HepG2 (cell line): ENCODE measurements around the gene PTCD1. TPM values are rescaled to one million over a fixed set of nuclear protein-coding genes. Genes with fewer than 3 reads are reported as not detected.
"Not testable (repeated sequence)": the region's sequence is repeated elsewhere in the genome, so short reads cannot be mapped to it uniquely, and the experiment has no call there.

ENCODE experiments used
- ATAC-seq: fragments of 200-7000 bp; cut with Tn5 transposase; 3 replicates; pipeline ENCODE4 v1.9.1; 2020; ENCODE audit warnings: mild to moderate bottlenecking, moderate library complexity
- BruUV-seq: library from RNA; stranded (reverse); fragments of 400-500 nt; replicated peaks from 2 replicates; lab custom pipeline; 2021; lab: Mats Ljungman, UMichigan
- CTCF ChIA-PET: fragments of 300-600 bp; formaldehyde crosslinking; extraction: SDS; loops from one replicate; lab custom pipeline; 2021; ENCODE audit warnings: low total read pairs, inconsistent platforms, low intra/inter-chr PET ratio; lab: Yijun Ruan, JAX
- POLR2A ChIA-PET: fragments of 350-600 bp; sonication (Branson Sonifier 250); formaldehyde crosslinking; loops from one replicate; lab custom pipeline; 2020; ENCODE audit warnings: antibody characterized with exemption, inconsistent platforms; lab: Yijun Ruan, JAX
- DNase-seq: peaks from one replicate; pipeline ENCODE4 v3.0.0-alpha.2; 2015; ENCODE audit warnings: low spot score
- FAIRE-seq: peaks from 3 replicates; lab custom pipeline; 2011; peaks lifted over from hg19 to GRCh38; lab: Jason Lieb, UNC
- H2AFZ ChIP-seq: one replicate; pipeline ENCODE4 v1.6.1; 2011; ENCODE audit warnings: low read length, inconsistent platforms
- H3K27ac ChIP-seq: fragments of 300-600 bp; 3 replicates; pipeline ENCODE4 v1.8.0; 2011; ENCODE audit warnings: mixed run types, mild to moderate bottlenecking, mixed read lengths, low read length, inconsistent platforms; ENCODE audit not compliant: insufficient read depth; ENCODE audit errors: extremely low read length
- H3K27me3 ChIP-seq, 2 experiments: fragments of 200-600 bp in 1 of 2; 2 replicates in 1 of 2; 3 replicates in 1 of 2; pipeline versions ENCODE4 v1.6.0 to v1.8.0; 2011; ENCODE audit warnings: low read length in 2 of 2, mild to moderate bottlenecking in 2 of 2, moderate library complexity in 2 of 2, inconsistent platforms in 1 of 2; ENCODE audit not compliant: insufficient read depth in 2 of 2, control insufficient read depth in 1 of 2
- H3K36me3 ChIP-seq, 2 experiments: fragments of 200-600 bp in 1 of 2; replicated peaks in 1 of 2; 2 replicates in 1 of 2; 3 replicates in 1 of 2; pipeline versions ENCODE4 v1.5.1 to v1.8.0; 2011; ENCODE audit warnings: low read length in 2 of 2, inconsistent platforms in 1 of 2; ENCODE audit not compliant: insufficient read depth in 2 of 2, control insufficient read depth in 1 of 2
- H3K4me1 ChIP-seq: 2 replicates; pipeline ENCODE4 v1.5.1; 2012; ENCODE audit warnings: low read length, inconsistent platforms; ENCODE audit not compliant: insufficient read depth
- H3K4me2 ChIP-seq: 2 replicates; pipeline ENCODE4 v1.6.0; 2011; ENCODE audit warnings: low read depth, low read length, inconsistent platforms
- H3K4me3 ChIP-seq, 3 experiments: fragments of 200-600 bp in 1 of 3; sonication (generic), shearing (Covaris generic) in 1 of 3; replicated peaks in 1 of 3; 2 replicates each; pipeline ENCODE4 v1.5.1; 2011 to 2016; ENCODE audit warnings: low read length in 3 of 3, inconsistent platforms in 2 of 3, low read depth in 2 of 3, mild to moderate bottlenecking in 2 of 3, control low read depth in 1 of 3, mixed read lengths in 1 of 3; ENCODE audit not compliant: insufficient read depth in 1 of 3
- H3K79me2 ChIP-seq: one replicate; pipeline ENCODE4 v1.6.1; 2011; ENCODE audit warnings: low read length, inconsistent platforms; ENCODE audit not compliant: insufficient read depth
- H3K9ac ChIP-seq: 2 replicates; pipeline ENCODE4 v1.6.0; 2011; ENCODE audit warnings: mild to moderate bottlenecking, low read depth, low read length, inconsistent platforms; ENCODE audit not compliant: insufficient read depth
- H3K9me3 ChIP-seq: 2 replicates; pipeline ENCODE4 v1.5.1; 2012; ENCODE audit warnings: mild to moderate bottlenecking, low read length
- H4K20me1 ChIP-seq: 2 replicates; pipeline ENCODE4 v1.6.0; 2011; ENCODE audit warnings: inconsistent platforms, mild to moderate bottlenecking, low read length, moderate library complexity; ENCODE audit not compliant: insufficient read depth
- HNF4A ChIP-seq: sonication (generic); formaldehyde crosslinking; IDR thresholded peaks from 2 replicates; pipeline ENCODE4 v1.4.0; 2020; ENCODE audit warnings: missing genetic modification reagents
- HOXA3 ChIP-seq: sonication (generic); formaldehyde crosslinking; IDR thresholded peaks from 2 replicates; pipeline ENCODE4 v1.5.0; 2020; ENCODE audit warnings: missing genetic modification reagents
- KDM2A ChIP-seq: sonication (generic); formaldehyde crosslinking; IDR thresholded peaks from 2 replicates; pipeline ENCODE4 v1.4.0; 2020; ENCODE audit warnings: low read depth, missing genetic modification reagents, borderline replicate concordance
- RAD21 ChIP-seq: fragments of 450-650 bp; formaldehyde crosslinking; IDR thresholded peaks from 2 replicates; pipeline ENCODE4 v1.5.0; 2020; ENCODE audit warnings: mild to moderate bottlenecking
- SALL1 ChIP-seq: sonication (generic); formaldehyde crosslinking; IDR thresholded peaks from 2 replicates; pipeline ENCODE4 v1.8.0; 2022; ENCODE audit warnings: mild to moderate bottlenecking, missing genetic modification reagents
- ZBTB38 ChIP-seq: sonication (generic); formaldehyde crosslinking; IDR thresholded peaks from 2 replicates; pipeline ENCODE4 v1.5.1; 2020; ENCODE audit warnings: mild to moderate bottlenecking, missing genetic modification reagents
- ZMYM4 ChIP-seq: sonication (generic); formaldehyde crosslinking; IDR thresholded peaks from 2 replicates; pipeline ENCODE4 v1.8.1; 2023; ENCODE audit warnings: mild to moderate bottlenecking, missing genetic modification reagents
- ZNF264 ChIP-seq: sonication (generic); formaldehyde crosslinking; IDR thresholded peaks from 2 replicates; pipeline ENCODE4 v1.4.0; 2020; ENCODE audit warnings: missing genetic modification reagents
- ZNF335 ChIP-seq: sonication (generic); formaldehyde crosslinking; IDR thresholded peaks from 2 replicates; pipeline ENCODE4 v1.4.0; 2020; ENCODE audit warnings: missing genetic modification reagents
- WGBS: methylation state at CpG from one replicate; pipeline ENCODE4 v1.1.6; 2017; ENCODE audit warnings: low lambda C conversion rate; 5-methylcytosine and 5-hydroxymethylcytosine counted together
- in situ Hi-C: cut with HindIII; loops from 2 replicates; pipeline ENCODE4 v1.10.0; 2017; ENCODE audit warnings: low pct_unique_long_range_greater_than_20kb; ENCODE audit not compliant: extremely low pct_ligation_motif_present
- intact Hi-C: fragments of 100-400 bp; cut with micrococcal nuclease; formaldehyde crosslinking; loops from one replicate; pipeline ENCODE4 v1.10.0; 2022; ENCODE audit not compliant: unreplicated experiment
- polyA plus RNA-seq, 8 experiments: library from polyadenylated mRNA; depleted of rRNA in 3 of 8; stranded (reverse) in 7 of 8; unstranded in 1 of 8; fragments of >200 nt; fragmentation: Illumina TruSeq in 4 of 8; extraction: Trizol in 4 of 8; gene quantifications; 2 replicates each; pipeline versions ENCODE4 v1.2.1 to v1.2.3, GENCODE V29; 2011 to 2016; ENCODE audit warnings: low read depth in 4 of 8, missing spikeins in 1 of 8, mixed read lengths in 1 of 8; ENCODE audit not compliant: insufficient read depth in 1 of 8
- total RNA-seq, 5 experiments: library from RNA; depleted of rRNA; stranded (reverse); fragments of >200 nt; fragmentation: Illumina TruSeq; extraction: Trizol; gene quantifications; 2 replicates each; pipeline ENCODE4 v1.2.3, GENCODE V29; 2016; ENCODE audit warnings: low read depth in 1 of 5
- TF ChIP-seq, protein P1 (sequence below), 2 experiments: sonication (generic) in 1 of 2; formaldehyde crosslinking in 1 of 2; IDR thresholded peaks; 2 replicates each; pipeline versions ENCODE4 v1.4.0 to v1.6.1; 2018 to 2020; ENCODE audit warnings: missing genetic modification reagents in 2 of 2, borderline replicate concordance in 1 of 2, low read depth in 1 of 2, mild to moderate bottlenecking in 1 of 2, missing biosample characterization in 1 of 2
- TF ChIP-seq, protein P2 (sequence below): sonication (generic); formaldehyde crosslinking; IDR thresholded peaks from 2 replicates; pipeline ENCODE4 v1.4.0; 2020; ENCODE audit warnings: missing genetic modification reagents
- TF ChIP-seq, protein P3 (sequence below): sonication (generic); formaldehyde crosslinking; IDR thresholded peaks from 2 replicates; pipeline ENCODE4 v1.5.1; 2020; ENCODE audit warnings: mild to moderate bottlenecking, missing genetic modification reagents, moderate library complexity

PTCD1 gene
- total and polyA plus RNA-seq, 2 of the 13 experiments (the other 11 are each of a cell fraction or from before 2014, with no cell fraction given) = 3.0 to 8.4 TPM

DNA sequence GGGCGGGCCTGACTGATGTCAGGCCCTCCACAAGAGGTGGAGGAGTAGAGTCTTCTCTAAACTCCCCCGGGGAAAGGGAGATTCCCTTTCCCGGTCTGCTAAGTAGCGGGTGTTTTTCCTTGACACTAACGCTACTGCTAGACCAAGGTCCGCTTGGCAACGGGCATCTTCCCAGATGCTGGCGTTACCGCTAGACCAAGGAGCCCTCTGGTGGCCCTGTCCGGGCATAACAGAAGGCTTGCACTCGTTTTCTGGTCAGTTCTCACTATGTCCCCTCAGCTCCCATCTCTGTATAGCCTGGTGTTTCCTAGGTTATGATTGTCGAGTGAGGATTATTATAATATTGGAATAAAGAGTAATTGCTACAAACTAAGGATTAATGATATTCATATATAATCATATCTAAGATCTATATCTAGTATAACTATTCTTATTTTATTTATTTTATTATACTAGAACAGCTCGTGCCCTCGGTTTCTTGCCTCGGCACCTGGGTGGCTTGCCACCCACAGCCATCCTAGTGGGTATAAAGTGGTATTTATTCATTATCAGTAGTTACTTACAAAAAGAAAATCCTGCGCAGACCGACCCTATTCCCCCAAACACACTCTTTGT lies 23.0 kb downstream of the PTCD1 start:
- H3K79me2 ChIP-seq, ATAC-seq, DNase-seq, H3K4me2 ChIP-seq, H3K9me3 ChIP-seq, H3K27me3 ChIP-seq, H3K9ac ChIP-seq, H3K4me3 ChIP-seq, H2AFZ ChIP-seq, H3K27ac ChIP-seq, BruUV-seq, H4K20me1 ChIP-seq, in situ Hi-C loops, intact Hi-C loops: not testable (repeated sequence)
- CTCF ChIA-PET = interaction anchor here (2.1 kb wide), 1 partner anchor 50 kb away, joined by 14 read pairs; no protein-coding TSS in a partner anchor
- H3K4me1 ChIP-seq = peaks cover 17% of the 10 kb centered on the region
- FAIRE-seq = peak; percentile 39
- H3K36me3 ChIP-seq = peaks cover 27 to 85% of the 10 kb centered on the region in 2 experiments
- POLR2A ChIA-PET = interaction anchor here (1.0 kb wide), 1 partner anchor 90 kb away, joined by 3 read pairs; the partner anchor contains the start of gene ARPC1A
- 54% methylated on average over 15 of the region's 17 CpGs for WGBS
- peak; percentile 54 for TF ChIP-seq RAD21 (CRISPR knock-in tag)
- TF ChIP-seq HOXA3 (CRISPR knock-in tag) = peak; percentile 32; the same call in 1 of the 2 replicates
- TF ChIP-seq ZNF335 = peak; percentile 85
- TF ChIP-seq ZNF264 (CRISPR knock-in tag) = peak; percentile 26; the same call in 1 of the 2 replicates
- TF ChIP-seq, protein P1, sequence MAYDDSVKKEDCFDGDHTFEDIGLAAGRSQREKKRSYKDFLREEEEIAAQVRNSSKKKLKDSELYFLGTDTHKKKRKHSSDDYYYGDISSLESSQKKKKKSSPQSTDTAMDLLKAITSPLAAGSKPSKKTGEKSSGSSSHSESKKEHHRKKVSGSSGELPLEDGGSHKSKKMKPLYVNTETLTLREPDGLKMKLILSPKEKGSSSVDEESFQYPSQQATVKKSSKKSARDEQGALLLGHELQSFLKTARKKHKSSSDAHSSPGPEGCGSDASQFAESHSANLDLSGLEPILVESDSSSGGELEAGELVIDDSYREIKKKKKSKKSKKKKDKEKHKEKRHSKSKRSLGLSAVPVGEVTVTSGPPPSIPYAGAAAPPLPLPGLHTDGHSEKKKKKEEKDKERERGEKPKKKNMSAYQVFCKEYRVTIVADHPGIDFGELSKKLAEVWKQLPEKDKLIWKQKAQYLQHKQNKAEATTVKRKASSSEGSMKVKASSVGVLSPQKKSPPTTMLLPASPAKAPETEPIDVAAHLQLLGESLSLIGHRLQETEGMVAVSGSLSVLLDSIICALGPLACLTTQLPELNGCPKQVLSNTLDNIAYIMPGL (CRISPR knock-in tag; IDR thresholded peaks at IDR 0.05; ENCODE audit: borderline replicate concordance in 1 of 2, low read depth in 1 of 2) = peak in 1 of 2 experiments; percentile 49; a peak in 1 of 4 replicates
- TF ChIP-seq SALL1 = peak; percentile 37; the same call in 1 of the 2 replicates
- peak; percentile 74 for TF ChIP-seq HNF4A (CRISPR knock-in tag)
- peak; percentile 50; the same call in 1 of the 2 replicates for TF ChIP-seq ZMYM4 (CRISPR knock-in tag)
- TF ChIP-seq, protein P2, sequence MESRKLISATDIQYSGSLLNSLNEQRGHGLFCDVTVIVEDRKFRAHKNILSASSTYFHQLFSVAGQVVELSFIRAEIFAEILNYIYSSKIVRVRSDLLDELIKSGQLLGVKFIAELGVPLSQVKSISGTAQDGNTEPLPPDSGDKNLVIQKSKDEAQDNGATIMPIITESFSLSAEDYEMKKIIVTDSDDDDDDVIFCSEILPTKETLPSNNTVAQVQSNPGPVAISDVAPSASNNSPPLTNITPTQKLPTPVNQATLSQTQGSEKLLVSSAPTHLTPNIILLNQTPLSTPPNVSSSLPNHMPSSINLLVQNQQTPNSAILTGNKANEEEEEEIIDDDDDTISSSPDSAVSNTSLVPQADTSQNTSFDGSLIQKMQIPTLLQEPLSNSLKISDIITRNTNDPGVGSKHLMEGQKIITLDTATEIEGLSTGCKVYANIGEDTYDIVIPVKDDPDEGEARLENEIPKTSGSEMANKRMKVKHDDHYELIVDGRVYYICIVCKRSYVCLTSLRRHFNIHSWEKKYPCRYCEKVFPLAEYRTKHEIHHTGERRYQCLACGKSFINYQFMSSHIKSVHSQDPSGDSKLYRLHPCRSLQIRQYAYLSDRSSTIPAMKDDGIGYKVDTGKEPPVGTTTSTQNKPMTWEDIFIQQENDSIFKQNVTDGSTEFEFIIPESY (CRISPR knock-in tag) = peak; percentile 100
- TF ChIP-seq, protein P3, sequence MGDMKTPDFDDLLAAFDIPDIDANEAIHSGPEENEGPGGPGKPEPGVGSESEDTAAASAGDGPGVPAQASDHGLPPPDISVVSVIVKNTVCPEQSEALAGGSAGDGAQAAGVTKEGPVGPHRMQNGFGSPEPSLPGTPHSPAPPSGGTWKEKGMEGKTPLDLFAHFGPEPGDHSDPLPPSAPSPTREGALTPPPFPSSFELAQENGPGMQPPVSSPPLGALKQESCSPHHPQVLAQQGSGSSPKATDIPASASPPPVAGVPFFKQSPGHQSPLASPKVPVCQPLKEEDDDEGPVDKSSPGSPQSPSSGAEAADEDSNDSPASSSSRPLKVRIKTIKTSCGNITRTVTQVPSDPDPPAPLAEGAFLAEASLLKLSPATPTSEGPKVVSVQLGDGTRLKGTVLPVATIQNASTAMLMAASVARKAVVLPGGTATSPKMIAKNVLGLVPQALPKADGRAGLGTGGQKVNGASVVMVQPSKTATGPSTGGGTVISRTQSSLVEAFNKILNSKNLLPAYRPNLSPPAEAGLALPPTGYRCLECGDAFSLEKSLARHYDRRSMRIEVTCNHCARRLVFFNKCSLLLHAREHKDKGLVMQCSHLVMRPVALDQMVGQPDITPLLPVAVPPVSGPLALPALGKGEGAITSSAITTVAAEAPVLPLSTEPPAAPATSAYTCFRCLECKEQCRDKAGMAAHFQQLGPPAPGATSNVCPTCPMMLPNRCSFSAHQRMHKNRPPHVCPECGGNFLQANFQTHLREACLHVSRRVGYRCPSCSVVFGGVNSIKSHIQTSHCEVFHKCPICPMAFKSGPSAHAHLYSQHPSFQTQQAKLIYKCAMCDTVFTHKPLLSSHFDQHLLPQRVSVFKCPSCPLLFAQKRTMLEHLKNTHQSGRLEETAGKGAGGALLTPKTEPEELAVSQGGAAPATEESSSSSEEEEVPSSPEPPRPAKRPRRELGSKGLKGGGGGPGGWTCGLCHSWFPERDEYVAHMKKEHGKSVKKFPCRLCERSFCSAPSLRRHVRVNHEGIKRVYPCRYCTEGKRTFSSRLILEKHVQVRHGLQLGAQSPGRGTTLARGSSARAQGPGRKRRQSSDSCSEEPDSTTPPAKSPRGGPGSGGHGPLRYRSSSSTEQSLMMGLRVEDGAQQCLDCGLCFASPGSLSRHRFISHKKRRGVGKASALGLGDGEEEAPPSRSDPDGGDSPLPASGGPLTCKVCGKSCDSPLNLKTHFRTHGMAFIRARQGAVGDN (CRISPR knock-in tag) = peak; percentile 29; the same call in 1 of the 2 replicates
- peak; percentile 69; the same call in 1 of the 2 replicates for TF ChIP-seq KDM2A (CRISPR knock-in tag)
- peak; percentile 86 for TF ChIP-seq ZBTB38 (CRISPR knock-in tag)
